SK-N-MC (cell line): Measurements from ENCODE around the gene ULK3.

Experiments
- EZH2 ChIP-seq: fragments of 200-600 bp; sonication (generic); IDR thresholded peaks from one replicate; pipeline ENCODE4 v1.6.1; 2017; ENCODE audit warnings: antibody characterized with exemption
- FOXP2 ChIP-seq: optimal IDR thresholded peaks from 2 replicates; pipeline ENCODE3; 2011; ENCODE audit warnings: mild to moderate bottlenecking, moderate library complexity; ENCODE audit not compliant: insufficient read depth; ENCODE audit errors: extremely low read length, control extremely low read depth
- POLR2AphosphoS5 ChIP-seq: IDR thresholded peaks from 2 replicates; pipeline ENCODE4 v1.6.1; 2012; ENCODE audit warnings: mild to moderate bottlenecking, low read depth, low read length, borderline replicate concordance

DNA sequence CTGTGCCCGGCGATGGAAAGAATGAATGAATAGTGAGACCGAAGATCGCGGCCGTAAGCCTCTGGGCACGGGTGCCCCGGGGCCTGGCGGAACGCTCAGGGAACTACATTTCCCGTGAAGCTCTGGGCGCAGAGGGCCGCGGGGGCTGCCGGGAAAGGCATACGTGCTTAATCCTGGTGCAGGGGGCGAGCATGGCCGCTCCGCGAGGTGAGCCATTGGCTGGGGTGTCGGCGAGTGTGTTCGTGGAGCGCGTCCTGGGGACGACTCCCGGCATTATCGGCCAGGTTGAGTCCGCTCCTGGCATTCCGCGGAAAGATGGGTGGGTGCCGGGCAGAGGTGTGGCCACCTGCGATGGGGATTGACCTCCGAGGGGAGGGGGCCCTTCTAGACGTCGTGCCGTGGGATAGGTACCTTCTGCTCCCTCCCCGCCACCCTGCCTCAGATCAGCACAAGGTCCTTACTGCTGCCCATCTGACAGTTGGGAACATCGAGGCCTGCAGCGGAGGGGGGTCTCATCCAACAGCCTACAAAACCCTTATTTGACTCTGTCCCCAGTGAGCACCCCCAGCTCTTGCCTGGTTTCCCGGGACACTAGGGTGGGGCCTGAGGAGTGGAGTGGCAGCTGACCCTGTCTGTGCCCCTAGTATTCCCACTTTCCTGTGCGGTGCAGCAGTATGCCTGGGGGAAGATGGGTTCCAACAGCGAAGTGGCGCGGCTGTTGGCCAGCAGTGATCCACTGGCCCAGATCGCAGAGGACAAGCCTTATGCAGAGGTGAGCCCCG is 47.1 kb upstream of the ULK3 start, which contains the start of gene MPI:
- TF ChIP-seq EZH2 (no peak), FOXP2 (no peak), POLR2AphosphoS5 (peak; percentile 95)
